Tibial nerve (tissue), 4 donors: ENCODE results near the gene ITK. TPM values are rescaled to one million over a fixed set of nuclear protein-coding genes. Genes with fewer than 3 reads are reported as not detected.

Experiments used
- DNase-seq, 2 donors: peaks; one replicate each; pipeline ENCODE4 v3.0.0-alpha.2; 2019; ENCODE audit warnings: low spot score in 2 of 2
- H3K27ac ChIP-seq, 4 donors: fragments of 200-600 bp; sonication (generic) in 3 of 4; one replicate each; pipeline ENCODE4 v1.5.1; 2017 to 2019; ENCODE audit warnings: mild to moderate bottlenecking in 1 of 4
- H3K27me3 ChIP-seq, 2 donors: fragments of 200-600 bp; sonication (generic) in 1 of 2; one replicate each; pipeline versions ENCODE4 v1.5.1 to v1.6.0; 2017 to 2019
- H3K36me3 ChIP-seq, 3 donors: fragments of 200-600 bp; sonication (generic); one replicate each; pipeline ENCODE4 v1.5.1; 2018 to 2019
- H3K4me1 ChIP-seq, 4 donors: fragments of 200-600 bp; sonication (generic) in 3 of 4; one replicate each; pipeline ENCODE4 v1.5.1; 2017 to 2019
- H3K4me3 ChIP-seq, 4 donors: fragments of 200-600 bp; sonication (generic) in 3 of 4; one replicate each; pipeline ENCODE4 v1.5.1; 2017 to 2019; ENCODE audit warnings: mild to moderate bottlenecking in 1 of 4, moderate library complexity in 1 of 4
- H3K9me3 ChIP-seq, 4 donors: fragments of 200-600 bp; sonication (generic) in 3 of 4; one replicate each; pipeline ENCODE4 v1.5.1; 2017 to 2019
- CTCF ChIP-seq, 5 experiments: fragments of 200-600 bp in 3 of 5; fragments of 450-650 bp in 2 of 5; sonication (generic) in 3 of 5; IDR thresholded peaks; one replicate each; pipeline ENCODE4 v1.5.1; 2016 to 2019; ENCODE audit warnings: antibody characterized with exemption in 5 of 5, mild to moderate bottlenecking in 3 of 5, moderate library complexity in 2 of 5
- EP300 ChIP-seq, 2 donors: sonication (generic); formaldehyde crosslinking; IDR thresholded peaks; one replicate each; pipeline ENCODE4 v1.6.1; 2017; ENCODE audit warnings: antibody characterized with exemption in 2 of 2, mild to moderate bottlenecking in 1 of 2
- POLR2A ChIP-seq, 2 donors: fragments of 450-650 bp; IDR thresholded peaks; one replicate each; pipeline ENCODE4 v1.6.1; 2017; ENCODE audit warnings: antibody characterized with exemption in 2 of 2, mild to moderate bottlenecking in 2 of 2, moderate library complexity in 2 of 2
- WGBS, 2 donors: methylation state at CpG; one replicate each; pipeline ENCODE4 v1.1.5; 2018; 5-methylcytosine and 5-hydroxymethylcytosine counted together
- total RNA-seq, 4 donors: library from RNA; depleted of rRNA; stranded (reverse); fragments of >200 nt; gene quantifications; one replicate each; pipeline ENCODE4 v1.1.0, GENCODE V29; 2016

Gene ITK
- total RNA-seq, 4 donors from 2014 or later = 0.44 to 3.3 (median 1.2) TPM

- H3K36me3 ChIP-seq = peaks cover 0 to 20% (median 0%) of the 10 kb centered on the region in 3 donors
- H3K27me3 ChIP-seq = no peaks in the 10 kb centered on the region
- peak overlapping the region; percentile 62 to 96 (median 73) for H3K4me3 ChIP-seq
- peak; percentile 38 to 55 for DNase-seq
- TF ChIP-seq CTCF (IDR thresholded peaks at IDR 0.05) (no peak), EP300 (IDR thresholded peaks at IDR 0.05) (peak in 1 of 2 donors; percentile 58), POLR2A (IDR thresholded peaks at IDR 0.05) (no peak)
- H3K4me1 ChIP-seq = peaks cover 0 to 20% (median 9%) of the 10 kb centered on the region in 4 donors
- WGBS, 2 donors = 10 to 20% methylated on average over 33 of the region's 33 CpGs
- H3K27ac ChIP-seq = peak overlapping the region; percentile 84 to 95 (median 89)
- peaks cover 0 to 5% (median 0%) of the 10 kb centered on the region in 4 donors for H3K9me3 ChIP-seq
Observed at GRCh38 chr5:157143127-157143971, 37.3 kb upstream of the ITK start.

GRCh38 chr5:157148734-157149615 lies 31.7 kb upstream of the ITK start:
- no peak overlapping the region for H3K27ac ChIP-seq
- no peaks in the 10 kb centered on the region for H3K27me3 ChIP-seq
- WGBS, 2 donors = 76 to 77% methylated on average over 14 of the region's 14 CpGs
- H3K4me1 ChIP-seq = peaks cover 0 to 5% (median 2%) of the 10 kb centered on the region in 4 donors
- peak; percentile 70 to 88 (median 83) for TF ChIP-seq CTCF (IDR thresholded peaks at IDR 0.05)
- TF ChIP-seq POLR2A (IDR thresholded peaks at IDR 0.05) = no peak
- peak; percentile 42 to 92 for DNase-seq
- H3K36me3 ChIP-seq = no peaks in the 10 kb centered on the region
- H3K4me3 ChIP-seq = no peak overlapping the region
- H3K9me3 ChIP-seq = no peaks in the 10 kb centered on the region

GRCh38 chr5:157150995-157151394 lies 29.6 kb upstream of the ITK start:
- Histone ChIP-seq H3K36me3 (no peaks in the 10 kb centered on the region), H3K4me1 (peaks cover 0 to 4% (median 2%) of the 10 kb centered on the region in 4 donors), H3K9me3 (no peaks in the 10 kb centered on the region), H3K27me3 (no peaks in the 10 kb centered on the region), H3K4me3 (no peak overlapping the region), H3K27ac (no peak overlapping the region)
- no peak for DNase-seq
- TF ChIP-seq POLR2A (IDR thresholded peaks at IDR 0.05) (no peak), CTCF (IDR thresholded peaks at IDR 0.05) (no peak), EP300 (IDR thresholded peaks at IDR 0.05) (no peak)
- 86 to 88% methylated on average over 3 of the region's 3 CpGs for WGBS, 2 donors

- H3K27me3 ChIP-seq = no peaks in the 10 kb centered on the region
- no peak overlapping the region for H3K4me3 ChIP-seq
- no peaks in the 10 kb centered on the region for H3K4me1 ChIP-seq
- TF ChIP-seq CTCF (IDR thresholded peaks at IDR 0.05) (no peak), POLR2A (IDR thresholded peaks at IDR 0.05) (no peak), EP300 (IDR thresholded peaks at IDR 0.05) (no peak)
- WGBS, 2 donors = 86 to 87% methylated on average over 3 of the region's 3 CpGs
- H3K9me3 ChIP-seq = no peaks in the 10 kb centered on the region
- no peaks in the 10 kb centered on the region for H3K36me3 ChIP-seq
- no peak for DNase-seq
- no peak overlapping the region for H3K27ac ChIP-seq
Observed at GRCh38 chr5:157155297-157155696, 25.3 kb upstream of the ITK start.
